CD4-positive, alpha-beta memory T cell (primary cell): ENCODE data around the gene CES1. TPM values are rescaled to one million over a fixed set of nuclear protein-coding genes. Genes with fewer than 3 reads are reported as not detected.
"Not testable (repeated sequence)": the region's sequence is repeated elsewhere in the genome, so short reads cannot be mapped to it uniquely, and the experiment has no call there.

Source experiments
- CTCF ChIA-PET: fragments of 350-600 bp; sonication (Branson Sonifier 250); formaldehyde crosslinking; loops from one replicate; lab custom pipeline; 2021; ENCODE audit warnings: inconsistent platforms; ENCODE audit not compliant: partially characterized antibody; lab: Charles Lee
- POLR2A ChIA-PET: fragments of 350-600 bp; sonication (Branson Sonifier 250); formaldehyde crosslinking; loops from one replicate; lab custom pipeline; 2021; ENCODE audit not compliant: partially characterized antibody; lab: Charles Lee
- DNase-seq, 5 donors: peaks; one replicate each; pipeline versions ENCODE4 v3.0.0 to v3.0.0-alpha.2; 2020 to 2022; ENCODE audit warnings: mixed read lengths in 1 of 5
- H3K27ac ChIP-seq: one replicate; pipeline ENCODE4 v1.7.0; 2013; ENCODE audit warnings: low read depth, low read length
- H3K27me3 ChIP-seq: 2 replicates; pipeline ENCODE4 v1.7.0; 2013; ENCODE audit warnings: mild to moderate bottlenecking, low read length, moderate library complexity; ENCODE audit not compliant: insufficient read depth
- H3K36me3 ChIP-seq: 2 replicates; pipeline ENCODE4 v1.7.0; 2013; ENCODE audit warnings: mild to moderate bottlenecking, low read length, moderate library complexity; ENCODE audit not compliant: insufficient read depth
- H3K4me1 ChIP-seq: 2 replicates; pipeline ENCODE4 v1.7.0; 2013; ENCODE audit warnings: mild to moderate bottlenecking, low read length, moderate library complexity; ENCODE audit not compliant: insufficient read depth
- H3K4me3 ChIP-seq, 2 donors: one replicate each; pipeline ENCODE4 v1.7.0; 2013; ENCODE audit warnings: low read length in 2 of 2, mild to moderate bottlenecking in 1 of 2
- H3K9me3 ChIP-seq, 2 donors: one replicate each; pipeline ENCODE4 v1.7.0; 2013; ENCODE audit warnings: low read length in 2 of 2, control low read depth in 1 of 2; ENCODE audit not compliant: control insufficient read depth in 1 of 2
- H3K27ac Mint-ChIP-seq, 7 donors: one replicate each; pipeline ENCODE4 v1.8.0; 2020 to 2021; ENCODE audit warnings: mixed read lengths in 7 of 7, mild to moderate bottlenecking in 6 of 7, inconsistent platforms in 3 of 7, moderate library complexity in 3 of 7
- H3K27me3 Mint-ChIP-seq, 2 donors: one replicate each; pipeline ENCODE4 v1.8.0; 2020 to 2021; ENCODE audit warnings: mixed read lengths in 2 of 2
- H3K36me3 Mint-ChIP-seq, 2 donors: one replicate each; pipeline ENCODE4 v1.8.0; 2020 to 2021; ENCODE audit warnings: mixed read lengths in 2 of 2, inconsistent platforms in 1 of 2, mild to moderate bottlenecking in 1 of 2
- H3K4me1 Mint-ChIP-seq, 4 donors: one replicate each; pipeline ENCODE4 v1.8.0; 2020 to 2021; ENCODE audit warnings: mixed read lengths in 4 of 4, mild to moderate bottlenecking in 1 of 4
- H3K4me3 Mint-ChIP-seq, 8 donors: one replicate each; pipeline ENCODE4 v1.8.0; 2020 to 2021; ENCODE audit warnings: mixed read lengths in 8 of 8, mild to moderate bottlenecking in 7 of 8, moderate library complexity in 6 of 8, inconsistent platforms in 3 of 8
- H3K9me3 Mint-ChIP-seq, 8 donors: one replicate each; pipeline ENCODE4 v1.8.0; 2020 to 2021; ENCODE audit warnings: mixed read lengths in 8 of 8, mild to moderate bottlenecking in 5 of 8, inconsistent platforms in 3 of 8, moderate library complexity in 1 of 8
- intact Hi-C: fragments of 100-400 bp; cut with micrococcal nuclease; formaldehyde crosslinking; loops from one replicate; pipeline ENCODE4 v1.15.1; 2023
- polyA plus RNA-seq, 2 donors: library from polyadenylated mRNA; unstranded; fragments of 300-500 nt; fragmentation: Illumina TruSeq; gene quantifications; one replicate each; pipeline ENCODE4 v1.2.3, GENCODE V29; 2021
- total RNA-seq, 2 experiments: library from RNA; stranded (reverse); gene quantifications; one replicate each; pipeline ENCODE4 v1.2.3, GENCODE V29; 2021

Gene CES1
- total and polyA plus RNA-seq, 4 experiments from 2014 or later, result 0.47 to 2.1 (median 1.1) TPM

GRCh38 chr16:55832425-55832772, 497 bp downstream of the CES1 start:
- H3K9me3 Mint-ChIP-seq, result no peaks in the 10 kb centered on the region
- H3K4me3 Mint-ChIP-seq, result no peak overlapping the region
- no peak overlapping the region for H3K27ac ChIP-seq
- peaks cover 2 to 11% of the 10 kb centered on the region in 2 donors for H3K27me3 Mint-ChIP-seq
- no peaks in the 10 kb centered on the region for H3K9me3 ChIP-seq
- no peaks in the 10 kb centered on the region for H3K27me3 ChIP-seq
- ChIA-PET CTCF (no interaction called here), POLR2A (no interaction called here)
- no peaks in the 10 kb centered on the region for H3K36me3 ChIP-seq
- no peak for DNase-seq
- no peak overlapping the region for H3K27ac Mint-ChIP-seq
- H3K36me3 Mint-ChIP-seq, result no peaks in the 10 kb centered on the region
- H3K4me3 ChIP-seq, result no peak overlapping the region
- no peaks in the 10 kb centered on the region for H3K4me1 Mint-ChIP-seq
- intact Hi-C loops, result no loop called here
- H3K4me1 ChIP-seq, result no peaks in the 10 kb centered on the region

GRCh38 chr16:55830658-55831294, 2.1 kb downstream of the CES1 start:
- intact Hi-C loops, result no loop called here
- peak overlapping the region in 3 of 7 donors; percentile 15 to 70 (median 30) for H3K27ac Mint-ChIP-seq
- H3K4me1 ChIP-seq, result no peaks in the 10 kb centered on the region
- no peaks in the 10 kb centered on the region for H3K27me3 ChIP-seq
- no peak overlapping the region for H3K27ac ChIP-seq
- no peaks in the 10 kb centered on the region for H3K36me3 Mint-ChIP-seq
- H3K27me3 Mint-ChIP-seq, result peaks cover 2 to 14% of the 10 kb centered on the region in 2 donors
- CTCF ChIA-PET, result interaction anchor here (1.0 kb wide), 1 partner anchor 9 kb away, joined by 3 read pairs; no protein-coding TSS in a partner anchor
- DNase-seq, result no peak
- H3K4me3 Mint-ChIP-seq, result no peak overlapping the region
- H3K9me3 ChIP-seq, result no peaks in the 10 kb centered on the region
- H3K9me3 Mint-ChIP-seq, result no peaks in the 10 kb centered on the region
- H3K4me3 ChIP-seq, result no peak overlapping the region
- no peaks in the 10 kb centered on the region for H3K4me1 Mint-ChIP-seq
- POLR2A ChIA-PET, result no interaction called here
- H3K36me3 ChIP-seq, result no peaks in the 10 kb centered on the region

- CTCF ChIA-PET, result interaction anchor here (1.0 kb wide), 1 partner anchor 13 kb away, joined by 5 read pairs; no protein-coding TSS in a partner anchor
- H3K9me3 Mint-ChIP-seq, intact Hi-C loops: not testable (repeated sequence)
Measured at GRCh38 chr16:55829232-55829631, 3.7 kb downstream of the CES1 start.

GRCh38 chr16:55828680-55829079, 4.2 kb downstream of the CES1 start:
- CTCF ChIA-PET, result interaction anchor here (1.0 kb wide), 1 partner anchor 13 kb away, joined by 5 read pairs; no protein-coding TSS in a partner anchor
- Histone ChIP-seq H3K4me3 (no peak overlapping the region), H3K36me3 (no peaks in the 10 kb centered on the region), H3K27me3 (no peaks in the 10 kb centered on the region), H3K9me3 (no peaks in the 10 kb centered on the region), H3K4me1 (no peaks in the 10 kb centered on the region), H3K27ac (no peak overlapping the region)
- Mint-ChIP-seq H3K4me3 (no peak overlapping the region), H3K27me3 (peaks cover 3 to 14% of the 10 kb centered on the region in 2 donors), H3K9me3 (no peaks in the 10 kb centered on the region), H3K27ac (no peak overlapping the region), H3K36me3 (no peaks in the 10 kb centered on the region), H3K4me1 (no peaks in the 10 kb centered on the region)
- no peak for DNase-seq
- intact Hi-C loops, result no loop called here
- POLR2A ChIA-PET, result no interaction called here

More at GRCh38 chr16:55829232-55829631, 3.7 kb downstream of the CES1 start:
- H3K36me3 Mint-ChIP-seq, H3K27me3 ChIP-seq, DNase-seq, H3K4me3 ChIP-seq, H3K4me1 ChIP-seq, H3K4me1 Mint-ChIP-seq, H3K4me3 Mint-ChIP-seq, POLR2A ChIA-PET, H3K36me3 ChIP-seq, H3K27ac ChIP-seq, H3K9me3 ChIP-seq: not testable (repeated sequence)
- Mint-ChIP-seq H3K27ac (peak overlapping the region in 1 of 7 donors; percentile 10), H3K27me3 (peaks cover 3 to 14% of the 10 kb centered on the region in 2 donors)

- Mint-ChIP-seq H3K4me1 (no peaks in the 10 kb centered on the region), H3K4me3 (no peak overlapping the region), H3K9me3 (peaks cover 0 to 1% (median 0%) of the 10 kb centered on the region in 8 donors), H3K36me3 (no peaks in the 10 kb centered on the region), H3K27ac (no peak overlapping the region), H3K27me3 (peaks cover 1 to 15% of the 10 kb centered on the region in 2 donors)
- ChIA-PET POLR2A (no interaction called here), CTCF (interaction anchor here (1.0 to 1.1 kb wide), 2 partner anchors 16 to 109 kb away, joined by 3 read pairs; no protein-coding TSS in a partner anchor)
- intact Hi-C loops, result no loop called here
- H3K27ac ChIP-seq, result no peak overlapping the region
- no peak for DNase-seq
- no peaks in the 10 kb centered on the region for H3K4me1 ChIP-seq
- no peak overlapping the region for H3K4me3 ChIP-seq
- no peaks in the 10 kb centered on the region for H3K27me3 ChIP-seq
- no peaks in the 10 kb centered on the region for H3K36me3 ChIP-seq
- no peaks in the 10 kb centered on the region for H3K9me3 ChIP-seq
Measured at GRCh38 chr16:55825115-55825728, 7.7 kb downstream of the CES1 start.

GRCh38 chr16:55824473-55825000, 8.4 kb downstream of the CES1 start:
- H3K4me3 ChIP-seq, result no peak overlapping the region
- H3K4me1 Mint-ChIP-seq, result no peaks in the 10 kb centered on the region
- H3K4me1 ChIP-seq, result no peaks in the 10 kb centered on the region
- H3K27ac Mint-ChIP-seq, result no peak overlapping the region
- H3K36me3 Mint-ChIP-seq, result no peaks in the 10 kb centered on the region
- CTCF ChIA-PET, result no interaction called here
- intact Hi-C loops, result no loop called here
- H3K9me3 Mint-ChIP-seq, result peaks cover 0 to 1% (median 0%) of the 10 kb centered on the region in 8 donors
- H3K27me3 ChIP-seq, result no peaks in the 10 kb centered on the region
- no peak overlapping the region for H3K4me3 Mint-ChIP-seq
- H3K9me3 ChIP-seq, result no peaks in the 10 kb centered on the region
- POLR2A ChIA-PET, result no interaction called here
- no peak for DNase-seq
- H3K27ac ChIP-seq, result no peak overlapping the region
- no peaks in the 10 kb centered on the region for H3K36me3 ChIP-seq
- H3K27me3 Mint-ChIP-seq, result peaks cover 1 to 18% of the 10 kb centered on the region in 2 donors

DNA sequence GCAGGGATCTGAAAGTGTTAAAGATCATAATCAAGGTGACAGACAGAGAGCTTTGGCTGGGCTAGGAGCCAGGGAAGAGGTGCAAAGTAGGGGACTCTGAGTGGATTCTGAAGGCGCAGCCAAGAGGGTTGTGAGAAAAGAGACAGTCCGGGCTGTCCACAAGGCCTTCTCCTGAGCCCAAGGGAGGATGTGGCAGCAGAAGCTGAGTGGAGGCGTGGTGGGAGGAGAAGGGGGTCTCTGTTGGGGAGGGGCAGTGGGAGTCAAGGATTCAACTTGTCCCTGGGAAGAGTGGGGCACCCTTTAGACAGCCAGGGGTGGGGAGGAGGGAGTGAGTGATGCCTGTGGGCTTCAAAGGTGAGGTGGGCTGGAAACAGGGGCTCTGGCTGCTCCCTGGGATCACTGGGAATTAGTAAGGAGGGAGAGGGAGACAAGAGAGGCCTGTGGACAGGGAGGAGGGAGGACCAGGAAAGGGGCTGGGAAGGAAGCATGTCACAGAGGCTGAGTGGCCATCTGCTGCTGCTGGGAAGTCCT, 10.6 kb downstream of the CES1 start:
- Mint-ChIP-seq H3K27ac (peak overlapping the region in 1 of 7 donors; percentile 17), H3K4me3 (no peak overlapping the region), H3K36me3 (no peaks in the 10 kb centered on the region), H3K4me1 (no peaks in the 10 kb centered on the region), H3K9me3 (peaks cover 0 to 2% (median 0%) of the 10 kb centered on the region in 8 donors), H3K27me3 (peaks cover 6 to 23% of the 10 kb centered on the region in 2 donors)
- ChIA-PET POLR2A (no interaction called here), CTCF (no interaction called here)
- H3K4me1 ChIP-seq, result no peaks in the 10 kb centered on the region
- H3K4me3 ChIP-seq, result no peak overlapping the region
- no peak overlapping the region for H3K27ac ChIP-seq
- intact Hi-C loops, result no loop called here
- no peaks in the 10 kb centered on the region for H3K36me3 ChIP-seq
- no peaks in the 10 kb centered on the region for H3K9me3 ChIP-seq
- DNase-seq, result no peak
- H3K27me3 ChIP-seq, result no peaks in the 10 kb centered on the region
